Measurements from ENCODE around the gene SAT2.

The SAT2 gene

DNA sequence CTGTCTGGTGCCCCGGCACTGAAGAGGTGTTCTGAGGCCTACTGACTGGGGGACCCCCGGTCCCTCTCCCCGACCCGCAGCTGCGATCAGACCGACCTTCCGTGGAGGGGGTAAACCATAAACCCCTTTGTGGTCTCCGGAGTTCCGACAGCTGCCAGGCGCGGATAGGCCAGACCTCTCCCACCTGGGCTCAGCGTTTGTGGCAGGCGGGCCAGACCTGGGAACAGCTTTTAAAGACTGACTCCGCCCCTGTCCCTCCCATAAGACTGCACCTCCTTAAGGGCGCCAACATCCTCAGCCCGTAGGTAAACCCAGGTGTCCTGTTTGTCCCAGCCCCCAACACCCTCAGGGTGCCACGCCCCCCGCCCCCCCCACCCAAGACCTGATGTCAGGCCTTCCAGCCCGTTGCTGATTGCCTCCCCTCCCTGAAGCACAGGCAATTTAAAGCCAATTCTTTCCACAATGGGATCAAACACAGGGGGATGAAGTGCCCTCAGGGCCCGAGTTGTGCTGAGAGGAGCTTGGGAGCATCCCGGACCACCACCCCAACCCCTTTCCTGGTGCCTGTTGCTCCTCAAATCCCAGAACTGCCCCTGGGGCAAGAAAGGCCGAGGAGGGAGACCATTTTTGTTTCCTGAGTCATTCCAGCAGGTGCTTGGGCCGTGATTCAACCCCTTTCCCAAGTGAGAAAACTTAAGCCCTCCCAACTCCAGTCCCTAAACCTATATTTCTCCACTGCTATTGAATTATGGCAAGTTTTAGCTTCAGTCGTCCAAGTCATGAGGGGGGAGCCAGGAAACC is 37.5 kb downstream of the SAT2 start, which contains the start of gene SOX15:
Gene SOX15, minus strand, starts transcription at position 204 of the 801 bp plus-strand sequence. CDS start 418 bp downstream, outside the sequence.
- DNase-seq: no peak

DNA sequence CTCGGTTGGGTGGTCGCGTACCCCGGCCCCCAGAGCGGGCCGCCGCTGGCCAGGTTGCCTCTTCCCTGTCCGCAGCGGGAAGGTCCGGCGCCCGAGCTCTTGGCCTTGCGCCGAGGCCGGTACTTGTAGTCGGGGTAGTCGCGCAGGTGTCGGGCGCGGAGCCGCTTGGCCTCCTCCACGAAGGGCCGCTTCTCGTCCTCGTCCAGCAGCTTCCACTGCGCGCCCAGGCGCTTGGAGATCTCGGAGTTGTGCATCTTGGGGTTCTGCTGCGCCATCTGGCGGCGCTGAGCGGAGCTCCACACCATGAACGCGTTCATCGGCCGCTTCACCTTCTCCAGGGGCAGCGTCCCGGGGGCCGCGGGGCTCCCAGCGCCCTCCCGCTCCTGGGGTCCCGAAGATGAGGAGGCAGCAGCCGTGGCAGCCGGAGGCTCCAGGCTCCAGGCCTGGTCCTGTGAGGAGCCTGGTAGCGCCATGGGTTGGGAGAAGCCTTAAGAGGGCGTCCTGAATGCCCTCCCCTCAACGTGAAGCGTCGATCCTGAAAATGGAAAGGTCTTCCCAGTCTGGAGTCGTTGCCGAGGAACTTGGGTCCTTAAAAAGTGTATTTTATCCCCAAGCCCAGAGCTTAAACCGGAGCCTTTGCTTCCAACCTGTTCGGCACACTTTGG is 38.3 kb downstream of the SAT2 start:
- peak; percentile 48 for DNase-seq

DNA sequence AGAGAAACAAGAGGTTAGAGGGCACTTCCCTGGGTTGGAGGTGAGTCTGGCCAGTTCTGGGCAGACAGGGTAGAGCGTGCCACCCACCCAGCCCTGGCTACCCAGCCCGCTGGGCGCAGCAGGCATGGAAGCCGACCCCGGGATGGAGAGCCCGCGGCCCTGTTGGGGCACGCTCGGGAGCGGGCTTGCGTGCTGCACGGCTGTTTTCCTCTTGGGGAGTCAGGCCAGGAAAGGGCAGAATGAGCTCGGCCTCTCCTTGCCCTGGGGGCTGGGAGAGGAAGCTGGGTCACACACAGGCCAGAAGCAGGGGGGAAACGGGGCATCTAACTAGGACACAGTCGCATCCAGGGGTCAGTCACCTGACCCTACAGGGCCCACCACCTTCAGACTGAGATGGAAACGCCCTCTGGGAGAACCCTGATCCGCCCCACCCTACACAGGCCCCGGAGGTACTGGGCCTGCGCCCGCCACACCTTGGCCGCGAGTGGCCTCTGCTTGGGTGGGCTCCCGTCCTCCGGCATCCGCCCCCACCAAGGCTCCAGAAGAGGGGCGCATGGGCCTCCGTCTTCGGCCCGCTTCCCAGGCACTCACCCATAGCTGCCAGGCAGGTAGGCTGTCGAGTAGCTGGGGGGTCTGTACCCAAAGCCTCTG is 38.9 kb downstream of the SAT2 start:
- DNase-seq: no peak

DNA sequence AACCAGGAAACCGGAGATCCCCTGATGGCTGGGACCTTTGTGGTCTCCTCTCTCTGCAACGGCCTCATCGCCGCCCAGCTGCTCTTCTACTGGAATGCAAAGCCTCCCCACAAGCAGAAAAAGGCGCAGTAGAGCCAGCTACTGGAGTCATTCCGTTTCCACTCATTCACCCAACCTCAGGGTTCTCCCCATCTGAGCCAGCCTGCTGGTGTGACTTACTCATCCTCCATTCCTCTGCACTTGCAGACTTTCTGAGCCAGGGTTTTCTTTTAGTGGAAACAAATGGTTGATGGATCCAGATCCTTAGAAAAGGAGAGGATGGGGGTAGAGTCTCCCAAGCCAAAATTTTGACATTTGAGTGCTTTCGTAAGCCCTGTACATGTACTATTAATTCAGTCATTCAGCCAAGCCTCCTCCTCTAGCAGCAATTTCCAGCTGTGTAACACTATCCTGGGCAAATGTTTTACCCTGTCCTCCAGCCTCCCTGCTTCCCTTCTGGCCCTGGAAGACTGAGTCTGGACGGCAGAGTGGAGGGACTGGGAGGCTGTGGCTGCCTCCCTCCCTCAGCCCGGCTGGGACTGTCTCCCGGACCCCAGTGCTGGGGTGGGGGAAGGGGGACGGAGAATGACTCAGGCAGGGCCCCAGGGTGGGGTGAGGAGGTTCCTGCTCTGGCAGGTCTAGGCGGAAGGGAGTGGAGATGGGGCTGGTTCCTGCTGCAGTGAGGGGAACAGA is 40.0 kb downstream of the SAT2 start:
- no peak for DNase-seq

DNA sequence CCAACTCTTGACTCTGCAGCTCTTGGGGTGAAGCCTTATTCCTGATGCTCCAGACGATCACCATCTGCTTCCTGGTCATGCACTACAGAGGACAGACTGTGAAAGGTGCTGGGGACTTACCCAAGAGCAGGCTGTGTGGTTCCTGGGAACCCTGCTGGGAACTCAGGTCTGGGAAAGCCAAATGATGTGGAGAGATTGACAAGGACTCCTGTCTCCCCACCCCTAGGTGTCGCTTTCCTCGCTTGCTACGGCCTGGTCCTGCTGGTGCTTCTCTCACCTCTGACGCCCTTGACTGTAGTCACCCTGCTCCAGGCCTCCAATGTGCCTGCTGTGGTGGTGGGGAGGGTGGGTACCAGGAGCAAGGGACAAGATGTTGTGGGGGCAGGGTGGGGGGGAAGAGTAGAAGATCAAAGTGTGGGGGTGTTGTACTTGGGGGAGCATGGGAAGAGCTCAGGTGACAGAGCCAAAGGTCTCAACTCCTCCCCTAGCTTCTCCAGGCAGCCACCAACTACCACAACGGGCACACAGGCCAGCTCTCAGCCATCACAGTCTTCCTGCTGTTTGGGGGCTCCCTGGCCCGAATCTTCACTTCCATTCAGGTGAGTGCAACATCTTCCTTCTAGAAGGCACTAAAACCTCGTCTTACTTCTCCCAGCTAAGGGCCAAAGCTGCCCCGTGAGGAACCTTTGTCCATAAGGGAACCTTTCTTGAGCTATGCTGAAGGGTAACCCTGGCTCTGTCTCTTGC is 40.8 kb downstream of the SAT2 start:
- DNase-seq: no peak

DNA sequence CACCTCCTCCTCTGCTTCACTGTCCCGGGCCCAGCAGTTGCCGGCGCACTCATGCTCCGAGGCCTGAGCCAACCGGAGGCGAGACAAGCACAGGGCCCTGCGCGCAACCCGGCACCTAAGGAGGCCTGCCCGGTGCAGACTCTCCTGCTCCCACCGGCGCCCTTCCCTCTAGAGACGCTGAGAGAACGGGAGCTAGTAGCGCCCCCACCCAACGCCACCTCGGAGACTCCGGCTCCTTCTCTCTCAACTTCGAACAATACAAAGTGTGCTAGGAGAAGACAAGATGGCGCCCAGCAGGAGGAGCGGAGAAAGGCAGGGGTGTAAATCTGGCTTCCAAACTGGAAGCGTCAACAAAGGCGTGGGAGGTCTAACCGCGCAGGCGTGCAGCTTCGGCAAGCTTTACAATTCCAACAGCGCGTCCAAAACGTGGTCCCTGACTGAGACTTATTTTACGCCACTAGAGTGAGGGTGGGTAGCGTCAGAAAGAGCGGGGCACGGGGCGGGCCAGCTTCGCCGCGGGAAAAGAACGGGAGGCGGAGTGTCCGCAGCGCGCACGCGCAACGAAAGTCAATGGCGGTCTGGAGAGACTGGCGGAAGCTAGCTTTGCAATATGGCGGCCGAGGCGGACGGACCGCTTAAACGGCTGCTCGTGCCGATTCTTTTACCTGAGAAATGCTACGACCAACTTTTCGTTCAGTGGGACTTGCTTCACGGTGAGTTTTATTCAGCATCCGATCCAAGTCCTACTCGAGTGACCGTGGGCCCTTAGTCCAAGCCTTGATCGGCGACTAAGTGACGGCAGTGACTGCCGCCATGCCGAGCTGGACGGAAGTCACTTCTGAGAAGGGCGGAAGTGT is 44.1 kb downstream of the SAT2 start, which contains the start of gene MPDU1:
Gene MPDU1, plus strand, starts transcription at position 600 of the 857 bp plus-strand sequence. Its CDS starts 11 bp downstream, at position 611.
- peak; percentile 89 for DNase-seq

DNA sequence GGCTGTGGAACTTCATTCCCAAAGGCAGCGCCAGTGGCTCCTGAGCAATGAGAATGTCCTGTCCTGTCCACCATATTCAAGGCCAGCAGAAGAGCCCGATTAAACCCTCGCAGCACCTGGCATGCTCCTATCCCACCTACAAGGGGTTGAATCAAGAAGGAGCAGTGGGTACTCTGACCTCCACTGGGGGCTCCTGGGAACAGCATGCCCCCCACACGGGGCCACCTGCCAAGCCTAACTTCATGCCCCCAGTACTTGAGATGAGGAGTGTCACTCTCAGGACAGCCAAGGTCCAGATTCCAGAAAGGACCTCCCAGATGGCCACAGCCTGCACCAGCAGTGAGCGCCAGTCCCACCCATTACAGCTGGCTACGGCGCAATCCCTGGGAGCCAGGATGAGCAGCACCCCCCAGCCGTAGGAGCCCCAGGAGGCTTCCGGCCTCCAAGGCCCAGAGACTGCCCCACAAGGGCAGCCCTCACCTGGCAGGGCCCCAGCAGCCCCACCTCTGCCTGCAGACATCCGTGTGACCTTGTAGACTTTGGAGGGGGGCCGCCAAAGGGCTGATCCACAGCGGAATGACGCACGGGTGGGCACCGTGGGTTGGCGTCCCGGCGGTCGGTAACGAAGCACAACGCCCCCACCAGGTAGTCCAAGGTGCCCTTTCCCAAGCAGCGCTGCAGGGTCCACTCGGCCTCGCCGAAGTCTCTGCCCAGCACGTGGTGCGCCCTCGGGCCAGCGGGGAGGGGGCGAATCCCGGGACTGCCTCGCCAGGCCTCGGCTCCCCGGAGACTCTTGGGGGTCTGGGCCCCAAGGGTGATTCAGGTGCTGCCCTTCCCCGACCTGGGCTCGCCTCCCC is 45.0 kb downstream of the SAT2 start:
- DNase-seq: no peak

DNA sequence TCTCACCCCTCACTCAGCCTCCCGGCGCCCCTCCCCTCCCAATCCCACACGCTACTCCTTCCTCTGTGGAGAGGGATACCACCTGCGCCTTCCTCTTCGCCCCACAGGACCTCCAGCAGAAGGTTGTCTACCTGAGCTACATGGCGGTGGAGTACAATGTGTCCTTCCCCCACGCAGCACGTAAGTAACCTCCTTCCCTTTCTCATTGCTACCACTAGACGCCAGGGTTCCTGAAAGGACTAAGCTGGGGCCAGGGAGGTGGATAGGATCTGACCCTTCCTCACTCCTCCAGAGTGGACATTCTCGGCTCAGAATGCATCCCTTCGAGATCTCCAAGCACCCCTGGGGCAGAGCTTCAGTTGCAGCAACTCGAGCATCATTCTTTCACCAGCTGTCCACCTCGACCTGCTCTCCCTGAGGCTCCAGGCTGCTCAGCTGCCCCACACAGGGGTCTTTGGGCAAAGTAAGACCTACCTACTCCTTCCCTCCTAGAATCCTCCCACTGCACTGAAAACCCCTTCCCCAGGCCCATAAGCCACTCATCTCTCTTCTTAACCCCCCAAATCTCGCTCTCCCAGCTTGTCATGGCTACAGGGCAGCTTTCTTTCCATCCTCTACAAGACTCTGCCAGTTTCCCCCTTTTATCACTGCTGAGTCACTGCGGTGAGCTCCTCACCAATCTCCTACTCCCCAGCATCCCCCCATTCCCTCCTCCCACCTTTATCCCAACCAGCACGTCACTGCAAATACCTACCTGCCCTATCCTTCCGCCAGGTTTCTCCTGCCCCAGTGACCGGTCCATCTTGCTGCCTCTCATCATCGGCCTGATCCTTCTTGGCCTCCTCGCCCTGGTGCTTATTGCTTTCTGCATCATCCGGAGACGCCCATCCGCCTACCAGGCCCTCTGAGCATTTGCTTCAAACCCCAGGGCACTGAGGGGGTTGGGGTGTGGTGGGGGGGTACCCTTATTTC is 46.7 kb downstream of the SAT2 start:
- DNase-seq: no peak

DNA sequence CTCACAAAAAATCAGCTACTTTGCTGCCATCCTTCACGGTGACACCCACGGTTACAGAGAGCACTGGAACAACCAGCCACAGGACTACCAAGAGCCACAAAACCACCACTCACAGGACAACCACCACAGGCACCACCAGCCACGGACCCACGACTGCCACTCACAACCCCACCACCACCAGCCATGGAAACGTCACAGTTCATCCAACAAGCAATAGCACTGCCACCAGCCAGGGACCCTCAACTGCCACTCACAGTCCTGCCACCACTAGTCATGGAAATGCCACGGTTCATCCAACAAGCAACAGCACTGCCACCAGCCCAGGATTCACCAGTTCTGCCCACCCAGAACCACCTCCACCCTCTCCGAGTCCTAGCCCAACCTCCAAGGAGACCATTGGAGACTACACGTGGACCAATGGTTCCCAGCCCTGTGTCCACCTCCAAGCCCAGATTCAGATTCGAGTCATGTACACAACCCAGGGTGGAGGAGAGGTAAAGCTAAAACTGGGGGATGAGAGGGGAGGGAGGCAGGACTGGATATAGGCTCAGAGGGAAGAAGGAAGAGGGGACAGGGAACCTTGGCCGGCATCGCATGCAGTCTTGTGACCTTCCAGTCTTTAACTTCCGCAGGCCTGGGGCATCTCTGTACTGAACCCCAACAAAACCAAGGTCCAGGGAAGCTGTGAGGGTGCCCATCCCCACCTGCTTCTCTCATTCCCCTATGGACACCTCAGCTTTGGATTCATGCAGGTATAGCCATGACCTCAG is 47.6 kb downstream of the SAT2 start:
- no peak for DNase-seq

DNA sequence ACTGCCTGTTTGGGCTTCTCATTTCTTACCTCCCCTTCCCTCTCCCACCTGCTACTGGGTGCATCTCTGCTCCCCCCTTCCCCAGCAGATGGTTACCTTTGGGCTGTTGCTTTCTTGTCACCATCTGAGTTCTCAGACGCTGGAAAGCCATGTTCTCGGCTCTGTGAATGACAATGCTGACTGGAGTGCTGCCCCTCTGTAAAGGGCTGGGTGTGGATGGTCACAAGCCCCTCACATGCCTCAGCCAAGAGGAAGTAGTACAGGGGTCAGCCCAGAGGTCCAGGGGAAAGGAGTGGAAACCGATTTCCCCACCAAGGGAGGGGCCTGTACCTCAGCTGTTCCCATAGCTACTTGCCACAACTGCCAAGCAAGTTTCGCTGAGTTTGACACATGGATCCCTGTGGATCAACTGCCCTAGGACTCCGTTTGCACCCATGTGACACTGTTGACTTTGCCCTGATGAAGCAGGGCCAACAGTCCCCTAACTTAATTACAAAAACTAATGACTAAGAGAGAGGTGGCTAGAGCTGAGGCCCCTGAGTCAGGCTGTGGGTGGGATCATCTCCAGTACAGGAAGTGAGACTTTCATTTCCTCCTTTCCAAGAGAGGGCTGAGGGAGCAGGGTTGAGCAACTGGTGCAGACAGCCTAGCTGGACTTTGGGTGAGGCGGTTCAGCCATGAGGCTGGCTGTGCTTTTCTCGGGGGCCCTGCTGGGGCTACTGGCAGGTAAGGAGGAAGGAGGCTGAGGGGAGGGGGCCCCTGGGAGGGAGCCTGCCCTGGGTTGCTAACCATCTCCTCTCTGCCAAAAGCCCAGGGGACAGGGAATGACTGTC is 48.4 kb downstream of the SAT2 start, which contains the start of gene CD68:
Gene CD68, plus strand, starts transcription at position 638 of the 833 bp plus-strand sequence. Its CDS starts 40 bp downstream, at position 678.
- no peak for DNase-seq

DNA sequence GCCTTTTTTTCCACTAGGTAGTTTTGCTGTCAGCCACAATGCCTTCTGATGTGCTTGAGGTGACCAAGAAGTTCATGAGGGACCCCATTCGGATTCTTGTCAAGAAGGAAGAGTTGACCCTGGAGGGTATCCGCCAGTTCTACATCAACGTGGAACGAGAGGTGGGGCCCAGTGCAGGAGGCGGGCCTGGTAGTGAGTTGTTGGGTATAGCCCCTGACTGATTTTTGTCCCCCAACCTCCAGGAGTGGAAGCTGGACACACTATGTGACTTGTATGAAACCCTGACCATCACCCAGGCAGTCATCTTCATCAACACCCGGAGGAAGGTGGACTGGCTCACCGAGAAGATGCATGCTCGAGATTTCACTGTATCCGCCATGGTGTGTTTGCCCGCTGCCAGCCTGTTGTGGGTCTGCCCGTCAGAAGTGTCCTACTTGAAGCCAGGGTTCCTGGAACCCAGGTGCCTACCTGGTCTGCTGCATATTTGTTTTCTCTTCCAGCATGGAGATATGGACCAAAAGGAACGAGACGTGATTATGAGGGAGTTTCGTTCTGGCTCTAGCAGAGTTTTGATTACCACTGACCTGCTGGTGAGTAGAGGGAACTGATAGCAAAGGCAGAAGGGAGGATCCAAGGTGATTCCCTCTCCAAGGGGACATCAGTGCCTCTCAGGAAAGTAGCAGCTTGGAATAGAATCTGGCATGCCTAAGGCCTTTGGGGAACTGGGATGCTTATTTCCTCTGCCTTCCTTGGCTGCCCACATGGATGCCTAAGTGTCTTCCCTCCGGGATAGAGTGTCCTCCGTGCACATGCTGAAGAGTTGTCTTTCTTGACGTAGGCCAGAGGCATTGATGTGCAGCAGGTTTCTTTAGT is 50.1 kb downstream of the SAT2 start:
- DNase-seq: no peak

DNA sequence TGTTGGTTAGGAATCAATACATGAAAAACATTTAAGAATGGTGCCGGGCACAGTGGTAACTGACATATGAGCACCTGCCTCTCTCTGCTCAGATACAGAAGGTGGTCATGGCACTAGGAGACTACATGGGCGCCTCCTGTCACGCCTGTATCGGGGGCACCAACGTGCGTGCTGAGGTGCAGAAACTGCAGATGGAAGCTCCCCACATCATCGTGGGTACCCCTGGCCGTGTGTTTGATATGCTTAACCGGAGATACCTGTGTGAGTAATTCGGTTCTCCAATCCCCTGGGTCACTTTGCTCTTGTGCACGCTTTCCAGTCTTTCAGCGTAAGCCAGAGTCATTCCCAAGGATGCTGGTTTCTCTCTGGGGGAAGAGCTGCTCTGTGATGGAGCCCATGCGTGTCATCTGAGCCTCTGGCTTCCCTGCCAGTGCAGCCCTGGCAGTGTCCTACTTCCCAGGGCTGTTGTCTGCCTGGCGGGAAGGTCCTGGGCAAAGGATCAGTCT is 51.1 kb downstream of the SAT2 start:
- no peak for DNase-seq
